ENCODE data around the gene CMTM3.
"Not testable (repeated sequence)": the region's sequence is repeated elsewhere in the genome, so short reads cannot be mapped to it uniquely, and the experiment has no call there.

CMTM3 gene

DNA sequence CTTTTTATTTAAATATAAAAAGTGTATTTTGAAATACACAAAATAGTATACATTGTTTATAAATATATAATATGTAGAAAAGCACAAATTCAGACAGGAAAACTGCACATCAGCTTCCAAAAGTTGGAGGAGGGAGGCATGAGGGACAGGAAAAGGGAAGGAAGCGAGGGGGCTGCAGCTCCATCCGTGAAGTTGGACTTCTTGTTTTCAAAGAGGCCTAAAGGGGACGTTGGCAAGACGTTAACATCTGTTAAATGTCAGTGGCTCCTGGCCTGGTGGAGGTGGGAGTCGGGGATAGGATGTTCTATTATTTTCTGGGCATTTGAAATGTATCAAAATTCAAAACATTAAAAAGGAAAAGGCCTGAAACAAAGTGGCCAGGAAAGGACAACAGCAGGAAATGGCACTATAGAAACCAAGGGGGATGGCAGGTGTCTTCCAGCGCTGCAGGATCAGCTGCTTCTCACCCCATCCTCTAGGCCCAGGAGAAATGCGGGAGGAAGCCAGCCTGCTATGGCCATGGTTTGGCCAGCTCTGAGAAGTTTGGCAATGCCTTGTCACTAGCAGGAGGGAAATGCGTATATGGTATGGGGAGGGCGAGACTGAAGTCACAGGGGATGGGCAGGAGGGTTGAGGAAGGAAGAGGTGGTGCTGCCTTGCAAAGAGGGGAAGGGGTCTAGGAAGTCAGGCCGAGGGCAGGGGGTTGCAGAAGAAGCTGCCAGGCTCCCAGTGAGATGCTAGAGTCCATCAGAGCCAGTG lies 18.8 kb upstream of the CMTM3 start:
- DNase-seq, result no peak

DNA sequence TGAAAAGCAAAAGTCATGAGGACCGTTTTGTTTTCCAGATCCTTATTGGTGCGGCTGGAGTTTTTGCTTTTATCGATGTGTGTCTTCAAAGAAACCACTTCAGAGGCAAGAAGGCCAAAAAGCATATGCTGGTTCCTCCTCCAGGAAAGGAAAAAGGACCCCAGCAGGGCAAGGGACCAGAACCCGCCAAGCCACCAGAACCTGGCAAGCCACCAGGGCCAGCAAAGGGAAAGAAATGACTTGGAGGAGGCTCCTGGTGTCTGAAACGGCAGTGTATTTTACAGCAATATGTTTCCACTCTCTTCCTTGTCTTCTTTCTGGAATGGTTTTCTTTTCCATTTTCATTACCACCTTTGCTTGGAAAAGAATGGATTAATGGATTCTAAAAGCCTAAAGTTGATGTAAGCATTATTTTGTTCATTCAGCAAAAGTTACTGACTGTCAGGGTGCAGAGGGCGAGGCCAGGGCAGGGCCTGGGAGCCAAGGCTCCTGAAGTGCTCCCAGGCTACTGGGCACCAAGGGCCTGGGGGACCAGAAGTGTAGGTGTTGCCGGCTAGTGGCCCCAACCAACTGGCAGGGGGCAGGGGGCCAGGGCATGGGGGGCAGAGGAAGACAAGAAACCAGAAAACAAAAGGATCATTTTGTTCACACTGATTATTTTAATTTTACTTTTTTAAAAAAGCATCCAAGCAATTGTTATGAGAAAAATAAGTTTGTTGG lies 16.5 kb upstream of the CMTM3 start:
- DNase-seq, result no peak

DNA sequence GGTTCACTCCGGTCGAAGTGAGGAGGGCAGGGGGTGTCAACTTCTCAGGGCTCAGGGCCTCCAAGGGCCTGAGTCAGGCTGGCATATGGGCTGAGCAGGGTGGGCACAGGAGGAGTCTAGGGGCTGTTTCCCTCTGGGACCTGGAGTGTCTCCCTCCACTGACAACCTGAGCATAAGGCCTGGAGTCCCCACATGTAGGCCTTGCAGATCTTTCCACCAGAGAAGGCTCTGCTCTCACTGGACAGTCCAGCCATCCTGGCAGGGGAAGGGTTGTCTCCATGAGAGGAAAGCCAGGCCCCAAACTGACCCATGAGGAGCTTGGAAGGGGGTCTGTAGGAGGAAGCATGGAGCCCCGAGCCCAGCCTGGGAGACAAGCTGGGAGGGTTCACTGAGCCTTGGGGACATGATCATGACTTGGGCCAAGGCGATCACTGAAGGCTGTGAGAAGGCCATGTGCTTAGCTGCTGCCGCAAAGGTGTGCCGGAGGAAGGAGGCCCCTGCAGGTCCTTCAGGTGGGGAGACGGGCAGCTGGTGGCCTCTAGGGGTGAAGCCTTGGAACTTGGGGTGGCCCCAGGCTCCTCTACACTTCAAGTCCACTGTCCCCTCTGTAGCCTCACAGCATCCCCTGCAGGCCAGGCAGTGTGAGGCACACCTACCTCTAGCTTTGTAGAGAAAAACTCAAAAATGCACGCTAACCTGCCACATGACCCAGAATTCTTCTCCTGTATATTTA lies 15.4 kb upstream of the CMTM3 start:
- DNase-seq, result peak; percentile 75

DNA sequence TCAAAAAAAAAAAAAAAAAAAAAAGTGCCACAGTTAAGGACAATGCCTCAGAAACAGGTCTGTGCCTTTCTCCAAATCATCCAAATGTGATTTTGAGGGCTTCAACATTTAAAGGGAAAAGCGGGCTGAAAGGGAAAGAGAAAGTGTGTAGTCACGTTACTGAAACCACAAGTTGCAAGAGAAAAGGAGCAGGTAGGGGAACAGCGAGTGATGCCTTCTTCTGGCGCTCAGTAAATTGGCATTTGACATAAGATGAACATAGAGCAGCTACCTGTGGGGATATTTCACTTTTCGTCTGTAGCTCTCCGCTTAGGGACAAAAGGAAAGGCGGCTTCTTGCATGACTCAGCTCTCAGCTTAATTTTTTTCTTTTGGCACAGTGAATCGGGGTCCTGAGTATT lies 14.2 kb upstream of the CMTM3 start:
- peak; percentile 65 for DNase-seq

DNA sequence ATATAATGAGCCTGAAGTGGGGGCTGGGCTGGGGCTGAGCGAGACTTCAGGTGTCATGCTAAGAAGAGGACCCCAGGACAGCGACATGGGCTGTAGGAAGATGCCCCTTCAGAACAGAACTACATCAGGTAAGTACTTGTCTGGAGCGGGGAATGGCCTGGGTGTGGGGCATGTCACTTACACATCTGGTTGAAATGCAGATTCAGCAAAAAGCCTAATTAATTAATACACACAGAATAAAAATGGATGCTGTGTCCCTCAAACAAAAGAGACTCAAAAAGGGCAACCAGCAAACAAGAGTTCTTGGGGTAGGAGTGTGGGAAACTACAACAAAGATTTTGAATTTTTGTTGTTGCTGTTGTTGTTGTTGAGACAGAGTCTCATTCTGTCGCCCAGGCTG lies 13.5 kb upstream of the CMTM3 start:
- no peak for DNase-seq

DNA sequence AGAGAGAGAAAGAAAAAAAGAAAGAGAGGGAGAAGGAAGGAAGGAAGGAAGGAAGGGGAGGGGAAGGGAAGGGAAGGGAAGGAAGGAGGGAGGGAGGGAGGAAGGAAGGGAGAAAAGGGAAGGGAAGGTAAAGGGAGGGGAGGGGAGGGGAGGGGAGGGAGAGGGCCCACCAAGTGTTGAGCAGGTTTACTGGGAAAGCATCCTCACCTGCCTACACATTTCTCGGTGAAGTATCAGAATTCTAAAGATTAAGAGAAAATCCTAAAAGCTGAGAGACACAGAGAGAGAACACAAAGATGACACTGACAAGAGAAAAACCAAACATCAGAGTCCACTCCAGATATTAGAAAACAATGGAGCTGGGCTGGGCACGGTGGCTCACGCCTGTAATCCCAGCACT lies 12.3 kb upstream of the CMTM3 start:
- DNase-seq, result no peak

DNA sequence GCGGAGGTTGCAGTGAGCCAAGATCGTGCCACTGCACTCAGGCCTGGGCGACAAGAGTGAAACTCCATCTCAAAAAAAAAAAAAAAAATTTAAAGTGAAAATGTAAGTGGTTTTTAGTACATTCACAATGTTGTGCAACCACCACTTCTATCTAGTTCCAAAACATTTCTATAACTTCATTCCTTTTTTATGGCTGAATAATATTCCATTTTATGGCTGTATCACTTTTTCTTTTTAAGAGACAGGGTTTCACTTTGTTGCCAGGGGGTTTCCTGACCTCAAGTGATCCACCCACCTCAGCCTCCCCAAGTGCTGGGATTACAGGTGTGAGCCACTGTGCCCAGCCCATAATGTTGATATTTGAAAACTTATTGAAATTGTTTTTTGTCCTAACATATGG lies 11.7 kb upstream of the CMTM3 start:
- DNase-seq, result no peak

DNA sequence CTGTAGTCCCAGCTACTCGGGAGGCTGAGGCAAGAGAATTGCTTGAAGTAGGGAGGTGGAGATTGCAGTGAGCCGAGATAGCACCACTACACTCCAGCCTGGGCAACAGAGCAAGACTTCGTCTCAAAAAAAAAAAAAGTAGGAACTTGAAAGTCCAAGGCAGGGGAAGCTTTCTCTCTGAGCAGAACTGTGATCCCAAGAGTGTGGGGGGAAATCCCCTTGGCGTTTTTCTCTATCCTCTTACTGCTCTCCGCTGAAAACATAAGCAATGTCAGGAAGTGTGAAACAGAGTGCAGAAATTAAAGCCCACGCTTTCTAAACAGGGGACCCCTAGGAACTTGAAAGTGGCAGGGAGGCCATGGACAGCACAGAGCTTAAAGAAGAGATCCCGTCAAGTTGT lies 9.8 kb upstream of the CMTM3 start:
- DNase-seq, result no peak

DNA sequence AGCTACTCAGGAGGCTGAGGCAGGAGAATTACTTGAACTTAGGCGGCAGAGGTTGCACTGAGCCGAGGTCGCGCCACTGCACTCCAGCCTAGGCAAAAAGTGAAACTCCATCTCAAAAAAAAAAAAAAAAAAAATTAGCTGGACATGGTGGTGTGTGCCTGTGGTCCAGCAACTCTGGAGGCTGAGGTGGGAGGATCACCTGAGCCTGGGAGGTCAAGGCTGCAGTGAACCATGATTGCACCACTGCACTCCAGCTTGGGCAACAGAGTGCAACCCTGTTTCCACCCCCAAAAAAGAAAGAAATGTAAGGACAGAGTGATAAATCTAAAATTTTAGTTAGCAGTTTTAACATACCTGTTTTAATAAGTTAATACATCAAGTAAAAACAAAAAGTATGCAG lies 7.9 kb upstream of the CMTM3 start:
- not testable (repeated sequence) for DNase-seq

DNA sequence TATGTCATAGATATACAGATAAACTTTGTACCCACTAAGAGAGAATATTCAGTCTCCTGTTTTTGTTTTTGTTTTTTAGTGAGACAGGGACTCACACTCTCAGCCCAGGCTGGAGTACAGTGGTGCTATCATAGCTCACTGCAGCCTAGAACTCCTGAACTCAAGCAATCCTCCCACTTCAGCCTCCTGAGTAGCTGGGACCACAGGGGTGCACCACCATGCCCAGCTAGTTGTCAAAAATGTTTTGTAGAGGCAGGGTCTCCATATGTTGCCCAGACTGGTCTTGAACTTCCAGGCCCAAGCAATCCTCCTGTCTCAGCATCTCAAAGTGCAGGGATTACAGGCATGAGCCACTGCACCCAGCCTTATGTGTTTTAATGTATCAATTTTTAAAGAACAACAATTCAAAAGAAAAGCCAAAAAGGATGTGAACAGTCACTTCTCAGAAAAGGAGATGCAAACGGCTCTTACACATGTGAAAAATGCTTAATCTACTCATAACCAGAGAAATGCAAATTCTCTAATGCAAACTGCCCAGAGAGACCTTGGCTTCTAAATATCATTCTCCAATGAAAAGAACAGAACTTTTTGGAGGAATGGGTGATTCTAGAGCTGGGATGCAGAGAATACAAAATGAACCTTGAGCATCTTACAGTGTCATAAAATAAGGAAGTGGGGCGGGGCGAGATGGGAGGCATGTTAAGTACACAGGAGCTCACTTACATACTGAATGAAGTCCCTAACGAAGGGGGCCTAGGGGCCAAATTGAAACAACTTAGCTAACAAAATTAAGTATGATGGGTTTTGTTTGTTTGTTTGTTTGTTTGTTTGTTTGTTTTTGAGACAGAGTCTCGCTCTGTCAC lies 7.3 kb upstream of the CMTM3 start:
- peak; percentile 67 for DNase-seq

DNA sequence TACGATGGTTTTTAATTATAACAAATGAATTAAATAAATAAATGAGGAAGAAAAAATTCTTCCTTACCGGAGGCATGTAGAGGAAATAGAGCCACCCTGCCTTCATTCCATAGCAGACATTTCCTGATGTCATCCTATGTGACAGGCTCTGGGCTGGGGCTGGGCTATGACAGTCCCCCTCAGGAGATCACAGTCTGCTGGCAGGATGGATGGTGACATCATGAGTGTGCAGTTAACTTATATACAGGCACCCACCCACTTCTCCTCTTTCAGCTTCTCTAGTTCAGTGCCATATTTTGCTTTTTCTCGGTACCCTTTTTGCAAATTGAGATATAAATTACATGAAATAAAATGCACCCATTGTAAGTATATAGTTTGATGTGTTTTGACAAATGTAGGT lies 6.4 kb upstream of the CMTM3 start:
- peak; percentile 45 for DNase-seq

DNA sequence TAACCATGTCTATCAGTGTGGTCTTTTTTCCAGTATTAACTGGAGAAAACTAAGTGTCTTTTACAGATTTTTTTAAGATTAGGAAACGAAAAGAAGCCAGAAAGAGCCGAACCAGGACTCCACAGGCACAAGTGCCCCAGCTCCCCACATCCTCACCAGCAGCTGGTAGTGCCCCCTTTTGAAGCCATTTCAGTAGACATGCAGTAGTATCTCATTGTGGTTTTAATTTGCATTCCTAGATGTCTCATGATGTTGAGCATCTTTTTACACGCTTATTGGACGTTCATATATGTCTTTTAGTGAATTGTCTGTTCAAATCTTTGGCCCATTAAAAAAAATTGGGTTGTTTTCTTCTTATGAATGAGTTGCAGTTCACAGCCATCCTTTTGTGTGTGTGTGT lies 4.8 kb upstream of the CMTM3 start:
- DNase-seq, result no peak

DNA sequence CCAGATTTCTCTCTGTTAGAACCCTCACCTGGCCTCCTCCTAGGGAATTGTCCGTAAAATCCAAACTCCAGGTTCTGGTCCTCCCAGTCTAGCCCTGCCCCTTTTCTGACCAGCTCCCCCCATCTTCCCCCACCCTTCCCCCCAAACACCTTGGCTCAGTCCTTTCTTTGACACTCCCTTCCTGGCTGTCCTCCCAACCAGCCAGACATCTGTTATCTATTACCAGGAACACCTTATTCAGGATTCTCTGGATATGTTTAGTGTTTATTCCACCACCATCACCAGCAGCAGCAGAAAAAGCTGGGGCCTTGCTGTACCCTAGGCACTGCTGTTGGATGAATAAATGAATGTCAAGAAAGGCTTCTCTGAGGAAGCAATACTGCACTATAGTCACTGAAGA lies 4.0 kb upstream of the CMTM3 start:
- DNase-seq, result no peak

DNA sequence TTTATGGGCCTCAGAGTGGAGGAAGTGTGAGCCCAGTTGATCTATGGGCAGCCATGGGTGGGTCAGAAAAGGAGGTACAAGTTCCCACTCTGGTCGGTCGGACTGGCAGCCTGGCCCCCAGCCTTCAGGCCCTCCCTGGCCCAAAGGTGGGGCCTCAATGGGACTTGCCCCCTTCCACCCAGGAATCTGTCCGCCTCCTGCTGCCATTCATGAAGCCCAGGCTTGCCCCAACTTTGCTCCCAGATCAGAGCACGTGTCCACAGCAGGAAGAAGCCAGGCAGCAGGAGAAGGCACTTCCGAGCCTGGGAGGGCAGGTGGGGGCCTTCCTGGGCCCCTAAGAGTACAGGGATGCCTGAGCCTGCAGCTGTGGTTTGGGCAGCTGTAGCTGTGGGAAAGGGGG lies 3.0 kb upstream of the CMTM3 start:
- DNase-seq, result no peak

DNA sequence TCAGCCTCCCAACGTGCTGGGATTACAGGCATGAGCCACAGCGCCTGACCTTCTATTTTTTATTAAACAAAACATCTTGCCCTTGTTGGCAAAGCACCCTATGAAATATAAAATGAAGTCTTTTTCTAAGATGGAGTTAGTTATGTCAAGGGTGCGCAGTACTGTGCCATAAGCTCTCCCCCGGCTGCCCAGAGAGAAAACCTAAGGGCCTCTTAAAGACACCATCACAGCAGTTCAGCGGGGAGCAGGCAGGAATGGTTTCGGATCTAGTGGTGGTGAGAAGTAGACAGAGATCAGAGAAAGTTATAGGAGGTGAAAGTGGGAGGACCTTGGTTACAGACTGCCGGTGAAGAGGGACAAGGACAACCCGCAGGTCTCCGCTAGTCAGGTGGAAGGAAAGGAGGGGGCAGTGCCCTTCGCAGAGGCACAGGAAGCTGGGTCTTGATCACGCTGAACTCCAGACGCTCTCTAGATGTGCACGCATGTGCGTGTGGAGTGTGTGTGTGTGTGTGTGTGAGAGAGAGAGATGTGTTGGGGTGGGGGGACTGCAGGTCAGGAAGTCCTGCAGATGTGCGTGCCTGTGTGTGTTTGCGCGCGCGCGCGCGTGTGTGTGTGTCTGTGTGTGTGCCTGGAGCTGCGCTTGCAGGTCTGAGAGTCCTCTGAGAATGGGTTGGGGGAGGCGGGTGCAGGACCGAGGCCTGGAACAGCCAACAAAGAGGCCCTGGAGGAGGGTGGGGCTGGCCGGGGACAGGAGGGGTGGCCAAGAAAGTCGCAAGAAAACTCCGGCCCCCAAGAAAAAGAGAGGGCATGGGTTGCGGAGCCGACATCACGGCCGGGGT lies 748 bp upstream of the CMTM3 start:
- DNase-seq, result peak; percentile 86

DNA sequence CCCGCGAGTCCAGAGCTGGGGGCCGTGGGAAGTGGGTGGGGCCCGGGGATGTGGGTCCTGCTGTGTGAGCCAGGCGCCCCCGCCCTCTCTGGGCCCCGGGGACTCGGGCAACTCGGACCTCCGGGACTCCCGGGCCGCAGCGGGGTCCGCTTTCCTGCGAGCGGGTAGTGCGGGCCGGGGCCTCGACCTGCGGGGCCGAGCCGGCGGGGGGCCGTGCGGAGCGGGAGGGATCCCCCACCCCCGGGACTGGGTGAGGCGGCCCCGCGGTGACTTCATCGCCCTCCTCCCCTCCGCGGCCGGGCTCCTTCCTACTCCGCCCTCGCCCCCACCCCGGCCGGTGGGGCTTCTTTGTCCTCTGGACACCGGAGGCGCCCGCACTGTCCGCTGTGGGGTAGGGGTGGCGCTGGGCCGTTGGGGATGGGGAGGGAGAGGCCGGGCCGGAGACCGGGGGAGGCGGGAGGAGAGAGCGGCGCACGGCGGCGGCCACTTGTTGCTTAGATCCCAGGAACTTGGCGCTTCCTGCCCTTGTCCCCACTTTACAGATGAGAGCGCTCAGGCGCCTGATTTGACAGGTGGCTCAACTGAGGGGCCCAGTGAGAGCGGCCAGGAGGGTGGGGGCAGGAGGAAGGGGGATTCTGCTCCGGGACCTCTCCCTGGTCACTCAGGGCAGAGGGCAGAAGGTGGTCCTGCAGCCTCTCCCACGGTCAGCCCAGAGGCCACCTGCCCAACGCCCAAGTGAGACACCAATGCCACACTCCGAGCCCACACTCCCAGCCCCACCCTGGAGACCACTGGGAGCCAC lies 874 bp downstream of the CMTM3 start:
- peak; percentile 30 for DNase-seq

DNA sequence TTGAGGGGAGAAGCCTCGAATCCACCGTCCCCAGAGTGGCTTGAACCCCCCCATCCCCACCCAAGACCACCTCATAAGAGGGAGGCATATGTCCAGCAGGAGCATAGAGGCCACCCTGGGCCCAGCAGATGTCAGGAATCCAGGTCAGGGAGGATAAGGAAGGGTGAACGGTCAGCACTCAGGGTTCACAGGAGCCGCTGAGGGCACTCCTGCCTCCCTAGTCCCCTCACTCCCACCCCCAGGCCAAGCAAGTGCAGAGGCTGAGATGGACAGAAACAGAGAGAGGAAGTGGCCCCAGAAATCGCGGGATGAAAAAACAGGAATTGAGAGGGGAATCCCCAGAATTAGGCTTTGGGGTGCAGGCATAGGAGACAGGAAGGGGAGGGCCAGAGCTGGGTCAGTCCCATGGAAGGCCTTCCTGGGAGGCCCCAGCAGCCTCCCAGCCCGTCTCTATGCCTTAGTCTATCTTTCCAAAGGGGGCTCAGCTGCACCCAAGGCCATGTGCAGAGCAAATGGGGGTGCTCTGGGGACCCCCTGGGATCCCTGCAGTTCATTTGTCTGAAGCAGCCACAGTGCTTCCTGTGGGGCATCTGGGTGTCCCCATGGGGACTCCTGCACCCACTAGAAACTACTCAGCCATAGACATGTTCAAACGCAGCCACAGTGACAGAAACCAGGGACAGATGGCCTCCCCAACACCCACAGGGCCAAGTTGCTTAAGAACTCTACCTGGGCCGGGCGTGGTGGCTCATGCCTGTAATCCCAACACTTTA lies 1.7 kb downstream of the CMTM3 start:
- peak; percentile 36 for DNase-seq

DNA sequence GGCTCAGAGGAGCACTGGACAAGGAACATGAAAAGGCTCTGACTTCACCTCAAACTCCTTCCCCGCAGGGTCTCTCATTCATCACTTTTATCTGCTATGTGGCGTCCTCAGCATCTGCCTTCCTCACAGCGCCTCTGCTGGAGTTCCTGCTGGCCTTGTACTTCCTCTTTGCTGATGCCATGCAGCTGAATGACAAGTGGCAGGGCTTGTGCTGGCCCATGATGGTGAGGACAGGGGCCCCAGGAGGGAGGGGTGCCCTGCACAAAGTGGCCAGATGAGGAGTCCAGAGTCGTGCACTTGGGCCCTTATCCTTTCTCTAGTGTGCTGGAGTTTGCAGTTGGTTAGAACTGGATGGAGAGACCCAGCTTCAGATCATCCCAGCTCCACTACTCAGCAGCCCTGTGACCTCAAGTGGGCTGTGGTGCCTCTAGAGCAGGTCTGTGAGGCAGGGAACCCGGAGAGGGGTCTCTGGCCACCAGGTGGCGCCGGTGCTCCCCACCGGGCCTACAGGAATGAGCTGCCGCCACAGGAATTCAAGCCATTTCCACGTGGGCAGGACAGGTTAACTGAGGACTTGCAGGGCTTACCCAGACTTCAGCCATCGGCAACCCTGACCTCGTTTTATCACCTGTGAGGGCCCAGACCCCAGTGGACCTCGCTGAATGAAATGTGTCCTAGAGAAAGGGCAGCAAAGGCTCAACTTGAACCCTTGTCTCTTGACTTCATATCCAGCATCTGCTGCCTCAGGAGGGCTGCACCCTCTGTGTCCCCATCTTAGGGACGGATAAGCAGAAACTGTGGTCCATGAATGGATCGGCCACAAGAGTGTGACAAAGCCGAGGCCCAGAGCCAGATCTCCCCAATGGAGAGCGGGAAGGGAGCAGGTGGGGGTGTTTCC lies 4.0 kb downstream of the CMTM3 start:
- DNase-seq, result peak; percentile 92

DNA sequence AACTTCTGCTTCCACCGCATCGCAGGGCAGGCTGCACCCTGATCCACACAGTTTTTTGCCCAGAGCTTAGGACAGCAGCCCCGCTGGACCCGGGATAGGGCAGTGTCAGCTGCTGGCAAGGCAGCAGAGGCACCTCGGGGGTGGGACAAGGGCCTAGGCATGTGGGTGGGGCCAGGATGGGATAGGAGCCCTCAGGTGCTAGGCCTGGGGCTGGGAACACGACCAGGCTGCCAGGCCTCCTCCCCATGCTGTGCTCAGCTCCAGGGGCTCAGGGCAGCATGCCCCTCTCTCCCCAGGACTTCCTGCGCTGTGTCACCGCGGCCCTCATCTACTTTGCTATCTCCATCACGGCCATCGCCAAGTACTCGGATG lies 4.6 kb downstream of the CMTM3 start:
- no peak for DNase-seq

Measured in activated CD4-positive, alpha-beta T cell treated with anti-CD3 and anti-CD28 coated beads, Interleukin-2, Interleukin-6, amounts not matched to agents 100 ng/mL and 50 ng/mL, durations not matched to agents 16 hours and 8 hours (primary cell).